Prostate gland (tissue), 2 donors: ENCODE measurements around the gene LYRM9. TPM values are rescaled to one million over a fixed set of nuclear protein-coding genes. Genes with fewer than 3 reads are reported as not detected.
"Not testable (repeated sequence)": the region's sequence is repeated elsewhere in the genome, so short reads cannot be mapped to it uniquely, and the experiment has no call there.

Experiments used
- DNase-seq: peaks from one replicate; pipeline ENCODE4 v3.0.0-alpha.2; 2019; ENCODE audit warnings: low spot score
- H3K27ac ChIP-seq, 2 donors: fragments of 200-600 bp; sonication (generic); 2 replicates each; pipeline ENCODE4 v1.5.1; 2017 to 2019
- H3K27me3 ChIP-seq: fragments of 200-600 bp; sonication (generic); replicated peaks from 2 replicates; pipeline ENCODE4 v1.5.1; 2019; ENCODE audit not compliant: insufficient read depth
- H3K36me3 ChIP-seq, 2 donors: fragments of 200-600 bp; sonication (generic); 1 replicate in 1 of 2; 2 replicates in 1 of 2; pipeline versions ENCODE4 v1.5.1 to v1.8.1; 2017 to 2019
- H3K4me1 ChIP-seq: fragments of 200-600 bp; sonication (generic); replicated peaks from 2 replicates; pipeline ENCODE4 v1.5.1; 2019
- H3K4me3 ChIP-seq, 2 donors: fragments of 200-600 bp; sonication (generic); 2 replicates each; pipeline ENCODE4 v1.5.1; 2017 to 2019
- H3K9me3 ChIP-seq: fragments of 200-600 bp; sonication (generic); 2 replicates; pipeline ENCODE4 v1.5.1; 2017
- POLR2A ChIP-seq: fragments of 450-650 bp; IDR thresholded peaks from one replicate; pipeline ENCODE4 v1.6.1; 2016; ENCODE audit warnings: antibody characterized with exemption, mild to moderate bottlenecking
- POLR2AphosphoS5 ChIP-seq: sonication (generic); formaldehyde crosslinking; IDR thresholded peaks from one replicate; pipeline ENCODE4 v1.6.1; 2017; ENCODE audit warnings: antibody characterized with exemption
- WGBS: methylation state at CpG from one replicate; pipeline ENCODE4 v1.1.5; 2018; 5-methylcytosine and 5-hydroxymethylcytosine counted together
- intact Hi-C: fragments of 100-400 bp; cut with DNase I; formaldehyde crosslinking; loops from one replicate; pipeline ENCODE4 v1.14.2; 2022
- total RNA-seq, 2 donors: library from RNA; depleted of rRNA; stranded (reverse); fragments of >200 nt; gene quantifications; one replicate each; pipeline ENCODE4 v1.1.0, GENCODE V29; 2016
- TF ChIP-seq, protein P1 (sequence below), 4 experiments: fragments of 200-600 bp in 2 of 4; fragments of 450-650 bp in 2 of 4; sonication (generic) in 2 of 4; IDR thresholded peaks; 1 replicate in 3 of 4; 2 replicates in 1 of 4; pipeline ENCODE4 v1.5.1; 2016 to 2019; ENCODE audit warnings: antibody characterized with exemption in 4 of 4, mild to moderate bottlenecking in 2 of 4, moderate library complexity in 2 of 4

Gene LYRM9
- total RNA-seq, 2 donors from 2014 or later, result 26.1 to 30.9 TPM

GRCh38 chr17:27918498-27918897, 25.3 kb upstream of the LYRM9 start:
- no peak for DNase-seq
- Histone ChIP-seq H3K27ac (no peak overlapping the region), H3K4me3 (no peak overlapping the region), H3K36me3 (no peaks in the 10 kb centered on the region), H3K9me3 (no peaks in the 10 kb centered on the region), H3K27me3 (no peaks in the 10 kb centered on the region), H3K4me1 (no peaks in the 10 kb centered on the region)
- 96% methylated on average over 1 of the region's 1 CpG for WGBS
- intact Hi-C loops, result no loop called here
- TF ChIP-seq, protein P1, sequence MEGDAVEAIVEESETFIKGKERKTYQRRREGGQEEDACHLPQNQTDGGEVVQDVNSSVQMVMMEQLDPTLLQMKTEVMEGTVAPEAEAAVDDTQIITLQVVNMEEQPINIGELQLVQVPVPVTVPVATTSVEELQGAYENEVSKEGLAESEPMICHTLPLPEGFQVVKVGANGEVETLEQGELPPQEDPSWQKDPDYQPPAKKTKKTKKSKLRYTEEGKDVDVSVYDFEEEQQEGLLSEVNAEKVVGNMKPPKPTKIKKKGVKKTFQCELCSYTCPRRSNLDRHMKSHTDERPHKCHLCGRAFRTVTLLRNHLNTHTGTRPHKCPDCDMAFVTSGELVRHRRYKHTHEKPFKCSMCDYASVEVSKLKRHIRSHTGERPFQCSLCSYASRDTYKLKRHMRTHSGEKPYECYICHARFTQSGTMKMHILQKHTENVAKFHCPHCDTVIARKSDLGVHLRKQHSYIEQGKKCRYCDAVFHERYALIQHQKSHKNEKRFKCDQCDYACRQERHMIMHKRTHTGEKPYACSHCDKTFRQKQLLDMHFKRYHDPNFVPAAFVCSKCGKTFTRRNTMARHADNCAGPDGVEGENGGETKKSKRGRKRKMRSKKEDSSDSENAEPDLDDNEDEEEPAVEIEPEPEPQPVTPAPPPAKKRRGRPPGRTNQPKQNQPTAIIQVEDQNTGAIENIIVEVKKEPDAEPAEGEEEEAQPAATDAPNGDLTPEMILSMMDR (IDR thresholded peaks at IDR 0.05), result no peak
- TF ChIP-seq POLR2A (no peak), POLR2AphosphoS5 (no peak)

GRCh38 chr17:27917000-27917399, 23.8 kb upstream of the LYRM9 start:
- intact Hi-C loops, result no loop called here
- DNase-seq, result no peak
- H3K27me3 ChIP-seq, result no peaks in the 10 kb centered on the region
- WGBS, result 38% methylated on average over 1 of the region's 1 CpG
- H3K27ac ChIP-seq, result no peak overlapping the region
- H3K36me3 ChIP-seq, result no peaks in the 10 kb centered on the region
- no peaks in the 10 kb centered on the region for H3K4me1 ChIP-seq
- TF ChIP-seq, protein P1 (IDR thresholded peaks at IDR 0.05), result no peak
- TF ChIP-seq POLR2AphosphoS5 (no peak), POLR2A (no peak)
- H3K4me3 ChIP-seq, result no peak overlapping the region
- no peaks in the 10 kb centered on the region for H3K9me3 ChIP-seq

DNA sequence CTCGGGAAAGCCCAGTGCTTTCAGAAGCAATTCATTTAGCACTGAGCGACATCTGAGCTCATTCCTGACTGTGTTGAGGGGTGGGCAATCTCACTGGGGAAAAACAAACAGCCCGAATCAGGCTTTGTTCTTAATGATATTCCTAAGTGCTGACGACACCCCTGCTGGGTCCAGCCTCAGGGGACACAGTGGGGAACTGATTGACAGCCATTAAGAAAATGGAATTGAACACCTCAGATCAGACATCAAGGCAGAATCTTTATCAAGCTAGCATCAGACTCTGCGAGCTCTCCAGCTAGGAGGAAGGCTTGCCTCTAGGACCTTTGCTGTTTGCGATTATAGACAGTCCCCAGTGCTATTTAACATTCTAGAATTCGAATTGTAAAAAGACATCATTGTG, 22.5 kb upstream of the LYRM9 start:
- Histone ChIP-seq H3K27me3 (no peaks in the 10 kb centered on the region), H3K9me3 (no peaks in the 10 kb centered on the region), H3K4me3 (no peak overlapping the region), H3K4me1 (no peaks in the 10 kb centered on the region), H3K36me3 (no peaks in the 10 kb centered on the region), H3K27ac (no peak overlapping the region)
- 25% methylated on average over 7 of the region's 7 CpGs for WGBS
- no peak for DNase-seq
- TF ChIP-seq POLR2A (no peak), POLR2AphosphoS5 (no peak)
- TF ChIP-seq, protein P1 (IDR thresholded peaks at IDR 0.05), result no peak
- intact Hi-C loops, result no loop called here

GRCh38 chr17:27914382-27914781, 21.2 kb upstream of the LYRM9 start:
- Histone ChIP-seq H3K9me3 (no peaks in the 10 kb centered on the region), H3K27ac (no peak overlapping the region), H3K36me3 (no peaks in the 10 kb centered on the region), H3K4me1 (no peaks in the 10 kb centered on the region), H3K4me3 (no peak overlapping the region), H3K27me3 (no peaks in the 10 kb centered on the region)
- intact Hi-C loops, result no loop called here
- no peak for DNase-seq
- WGBS, result 76% methylated on average over 7 of the region's 7 CpGs
- no peak for TF ChIP-seq POLR2A
- TF ChIP-seq, protein P1 (IDR thresholded peaks at IDR 0.05), result no peak
- no peak for TF ChIP-seq POLR2AphosphoS5

DNA sequence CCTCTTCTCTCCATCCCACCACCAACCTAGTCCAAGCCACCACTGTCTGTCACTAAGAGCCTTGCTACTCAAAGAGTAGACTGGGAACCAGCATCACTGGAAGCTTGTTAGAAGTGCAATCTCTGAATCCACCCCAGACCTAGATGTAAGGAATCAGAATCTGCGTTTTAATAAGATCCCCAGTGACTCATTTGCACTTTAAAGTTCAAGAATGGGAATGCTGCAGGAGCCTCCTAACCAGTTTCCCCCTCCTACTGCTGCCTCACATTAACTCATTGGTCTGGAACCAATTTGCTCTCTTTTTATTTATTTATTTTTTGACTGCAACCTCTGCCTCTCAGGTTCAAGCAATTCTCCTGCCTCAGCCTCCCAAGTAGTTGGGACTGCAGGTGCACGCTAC, 19.8 kb upstream of the LYRM9 start:
- no peaks in the 10 kb centered on the region for H3K9me3 ChIP-seq
- no peaks in the 10 kb centered on the region for H3K36me3 ChIP-seq
- no peaks in the 10 kb centered on the region for H3K27me3 ChIP-seq
- 63% methylated on average over 2 of the region's 2 CpGs for WGBS
- DNase-seq, result no peak
- intact Hi-C loops, result no loop called here
- no peak overlapping the region for H3K4me3 ChIP-seq
- H3K27ac ChIP-seq, result no peak overlapping the region
- TF ChIP-seq, protein P1 (IDR thresholded peaks at IDR 0.05), result no peak
- TF ChIP-seq POLR2A, result no peak
- no peaks in the 10 kb centered on the region for H3K4me1 ChIP-seq

GRCh38 chr17:27912299-27912698, 19.1 kb upstream of the LYRM9 start:
- 62% methylated on average over 2 of the region's 3 CpGs for WGBS
- H3K9me3 ChIP-seq, H3K36me3 ChIP-seq, H3K27me3 ChIP-seq, DNase-seq, H3K27ac ChIP-seq, intact Hi-C loops, H3K4me3 ChIP-seq, H3K4me1 ChIP-seq: not testable (repeated sequence)
